ENCODE data around the gene OR52B4. TPM values are rescaled to one million over a fixed set of nuclear protein-coding genes. Genes with fewer than 3 reads are reported as not detected.
"Not testable (repeated sequence)": the region's sequence is repeated elsewhere in the genome, so short reads cannot be mapped to it uniquely, and the experiment has no call there.

OR52B4 gene
- total RNA-seq, 1 donor from 2014 or later = not detected

GRCh38 chr11:4388221-4388620 is 20.0 kb upstream of the OR52B4 start:
- no peak for TF ChIP-seq POLR2AphosphoS5 (IDR thresholded peaks at IDR 0.05; ENCODE audit: insufficient read depth in 1 of 2, low read depth in 1 of 2)
- no peak for TF ChIP-seq POLR2A (IDR thresholded peaks at IDR 0.05)
- no peak for TF ChIP-seq CTCF (IDR thresholded peaks at IDR 0.05)
- Histone ChIP-seq H3K36me3 (peaks cover 0 to 55% of the 10 kb centered on the region in 2 donors), H3K9me3 (no peaks in the 10 kb centered on the region), H3K27me3 (no peaks in the 10 kb centered on the region), H3K4me3 (no peak overlapping the region), H3K4me1 (peaks cover 8% of the 10 kb centered on the region), H3K27ac (no peak overlapping the region)
- no peak for DNase-seq (ENCODE audit: extremely low spot score in 2 of 2)
- intact Hi-C loops (cut with DNase I) = no loop called here

- TF ChIP-seq POLR2A (IDR thresholded peaks at IDR 0.05) = no peak
- TF ChIP-seq CTCF (IDR thresholded peaks at IDR 0.05) = no peak
- Histone ChIP-seq H3K4me3 (no peak overlapping the region), H3K27me3 (no peaks in the 10 kb centered on the region), H3K9me3 (no peaks in the 10 kb centered on the region), H3K36me3 (peaks cover 0 to 55% of the 10 kb centered on the region in 2 donors), H3K27ac (no peak overlapping the region), H3K4me1 (no peaks in the 10 kb centered on the region)
- intact Hi-C loops (cut with DNase I) = no loop called here
- no peak for DNase-seq (ENCODE audit: extremely low spot score in 2 of 2)
These were observed 18.0 kb upstream of the OR52B4 start for GRCh38 chr11:4385978-4386740.

DNA sequence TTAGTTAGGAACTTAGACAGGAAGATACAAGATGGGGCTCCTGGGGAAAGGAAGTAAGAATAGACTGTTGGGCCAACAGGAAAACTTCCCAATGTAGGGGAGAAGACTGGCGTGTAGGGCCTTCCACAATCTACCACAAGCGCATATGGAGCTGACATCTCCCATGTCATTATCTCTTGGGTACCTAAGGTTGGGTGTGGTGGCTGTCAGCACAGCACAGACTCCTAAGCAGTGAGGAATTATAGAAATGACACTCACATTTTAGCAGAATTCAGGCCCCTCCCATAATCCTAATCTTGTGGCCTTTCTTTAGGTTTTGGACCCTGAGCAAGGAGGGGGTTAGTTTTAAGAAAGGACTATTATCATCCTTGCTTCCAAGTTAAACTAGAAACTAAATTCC is 13.7 kb upstream of the OR52B4 start:
- intact Hi-C loops (cut with DNase I) = no loop called here
- H3K4me3 ChIP-seq = no peak overlapping the region

GRCh38 chr11:4375431-4376140 is 7.4 kb upstream of the OR52B4 start:
- Histone ChIP-seq H3K4me1 (no peaks in the 10 kb centered on the region), H3K36me3 (no peaks in the 10 kb centered on the region), H3K27ac (no peak overlapping the region), H3K4me3 (no peak overlapping the region), H3K9me3 (no peaks in the 10 kb centered on the region), H3K27me3 (no peaks in the 10 kb centered on the region)
- no peak for TF ChIP-seq POLR2AphosphoS5 (IDR thresholded peaks at IDR 0.05; ENCODE audit: insufficient read depth in 1 of 2, low read depth in 1 of 2)
- TF ChIP-seq CTCF (IDR thresholded peaks at IDR 0.05) = no peak
- no peak for TF ChIP-seq POLR2A (IDR thresholded peaks at IDR 0.05)
- intact Hi-C loops (cut with DNase I) = no loop called here
- no peak for DNase-seq (ENCODE audit: extremely low spot score in 2 of 2)

More for the DNA sequence above, 13.7 kb upstream of the OR52B4 start:
- H3K36me3 ChIP-seq = peaks cover 0 to 24% of the 10 kb centered on the region in 2 donors
- H3K9me3 ChIP-seq = no peaks in the 10 kb centered on the region
- no peak for DNase-seq (ENCODE audit: extremely low spot score in 2 of 2)
- no peaks in the 10 kb centered on the region for H3K4me1 ChIP-seq
- H3K27ac ChIP-seq = no peak overlapping the region
- no peak for TF ChIP-seq CTCF (IDR thresholded peaks at IDR 0.05)
- no peak for TF ChIP-seq POLR2AphosphoS5 (IDR thresholded peaks at IDR 0.05; ENCODE audit: insufficient read depth in 1 of 2, low read depth in 1 of 2)
- TF ChIP-seq POLR2A (IDR thresholded peaks at IDR 0.05) = no peak
- H3K27me3 ChIP-seq = no peaks in the 10 kb centered on the region

DNA sequence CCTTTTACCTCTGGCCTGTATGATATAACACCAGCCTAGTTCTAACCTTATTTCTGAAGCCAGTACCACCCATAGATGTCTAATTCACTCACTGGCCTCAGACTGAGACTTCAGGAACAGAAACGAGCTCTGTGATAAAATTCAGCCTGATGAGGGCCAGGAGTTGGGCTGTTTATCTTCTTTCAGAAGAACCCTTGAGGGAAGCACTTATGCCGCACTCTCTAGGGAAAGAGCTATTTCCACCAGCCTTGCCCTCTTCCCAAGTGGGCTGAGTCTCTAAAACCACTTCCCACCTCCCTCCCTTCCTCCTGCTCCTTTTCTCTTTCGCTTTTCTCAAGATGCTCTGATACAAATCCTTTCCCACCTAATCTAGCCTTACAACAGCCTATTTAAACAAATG is 2.0 kb upstream of the OR52B4 start:
- TF ChIP-seq POLR2A (IDR thresholded peaks at IDR 0.05) = no peak
- Histone ChIP-seq H3K9me3 (no peaks in the 10 kb centered on the region), H3K27me3 (no peaks in the 10 kb centered on the region), H3K4me3 (no peak overlapping the region), H3K27ac (no peak overlapping the region), H3K36me3 (no peaks in the 10 kb centered on the region), H3K4me1 (no peaks in the 10 kb centered on the region)
- intact Hi-C loops (cut with DNase I) = no loop called here
- DNase-seq (ENCODE audit: extremely low spot score in 2 of 2) = no peak

- H3K9me3 ChIP-seq; H3K27me3 ChIP-seq; intact Hi-C loops (cut with DNase I); H3K36me3 ChIP-seq; H3K4me1 ChIP-seq; H3K27ac ChIP-seq; H3K4me3 ChIP-seq; DNase-seq (ENCODE audit: extremely low spot score in 2 of 2): not testable (repeated sequence)
These were observed 20.0 kb downstream of the OR52B4 start for GRCh38 chr11:4348142-4348541.

DNA sequence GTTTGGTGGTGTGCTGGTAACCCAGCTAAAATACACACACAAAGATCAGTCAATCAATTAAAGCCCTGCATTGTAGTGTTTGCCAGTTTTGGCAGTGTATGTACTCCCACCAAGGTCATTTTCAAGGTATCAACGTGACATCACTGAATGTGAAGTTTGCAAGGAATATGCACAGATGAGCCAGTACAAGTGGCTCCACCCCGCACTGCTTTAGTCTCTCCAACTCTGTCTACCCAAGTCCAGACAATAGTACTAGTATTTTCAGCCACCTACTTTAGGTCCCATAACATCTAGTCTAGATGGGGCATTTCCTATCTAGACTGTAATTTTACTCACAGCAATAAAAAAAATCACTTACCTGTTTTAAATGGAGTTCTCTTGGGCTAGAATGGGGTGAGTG is 22.8 kb downstream of the OR52B4 start:
- intact Hi-C loops (cut with DNase I); H3K4me3 ChIP-seq; DNase-seq (ENCODE audit: extremely low spot score in 2 of 2); H3K4me1 ChIP-seq; H3K27ac ChIP-seq; H3K27me3 ChIP-seq; H3K9me3 ChIP-seq; H3K36me3 ChIP-seq: not testable (repeated sequence)

DNA sequence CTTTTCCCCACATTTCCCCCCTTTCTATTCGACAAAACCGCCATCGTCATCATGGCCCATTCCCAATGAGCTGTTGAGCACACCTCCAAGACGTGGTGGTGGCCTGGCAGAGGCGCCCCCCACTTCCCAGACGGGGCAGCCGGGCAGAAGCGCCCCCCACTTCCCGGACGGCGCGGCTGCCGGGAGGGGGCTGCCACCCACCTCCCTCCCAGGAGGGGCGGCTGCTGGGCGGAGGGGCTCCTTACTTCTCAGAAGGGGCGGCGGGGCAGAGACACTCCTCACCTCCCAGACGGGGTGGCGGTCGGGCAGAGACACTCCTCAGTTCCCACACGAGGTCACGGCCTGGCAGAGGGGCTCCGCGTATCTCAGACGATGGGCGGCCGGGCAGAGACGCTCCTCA is 33.8 kb downstream of the OR52B4 start:
- H3K36me3 ChIP-seq; H3K27ac ChIP-seq; H3K4me3 ChIP-seq; H3K27me3 ChIP-seq; intact Hi-C loops (cut with DNase I); DNase-seq (ENCODE audit: extremely low spot score in 2 of 2); H3K4me1 ChIP-seq; H3K9me3 ChIP-seq: not testable (repeated sequence)
